GM21367 (cell line): ENCODE results near the gene HMCN1.
"Not testable (repeated sequence)": the region's sequence is repeated elsewhere in the genome, so short reads cannot be mapped to it uniquely, and the experiment has no call there.

Source experiments
- ATAC-seq: cut with Tn5 transposase; IDR thresholded peaks from one replicate; pipeline ENCODE4 v1.9.1; 2021; ENCODE audit not compliant: unreplicated experiment

The HMCN1 gene

GRCh38 chr1:186183970-186184628 lies 449.9 kb downstream of the HMCN1 start:
- peak; percentile 45 for ATAC-seq

GRCh38 chr1:186186251-186186650 lies 452.1 kb downstream of the HMCN1 start:
- ATAC-seq, result not testable (repeated sequence)

GRCh38 chr1:186187601-186188000 lies 453.4 kb downstream of the HMCN1 start:
- peak; percentile 32 for ATAC-seq

GRCh38 chr1:186188004-186188539 lies 453.9 kb downstream of the HMCN1 start:
- ATAC-seq, result peak; percentile 24

GRCh38 chr1:186188736-186189135 lies 454.5 kb downstream of the HMCN1 start:
- ATAC-seq, result no peak

- no peak for ATAC-seq
Measured at GRCh38 chr1:186189156-186189555, 455.0 kb downstream of the HMCN1 start.

- ATAC-seq, result no peak
Measured at GRCh38 chr1:186191511-186191910, 457.3 kb downstream of the HMCN1 start.

GRCh38 chr1:186193224-186193623 lies 459.0 kb downstream of the HMCN1 start:
- no peak for ATAC-seq

- peak; percentile 94 for ATAC-seq
Measured at GRCh38 chr1:186194107-186194756, 460.0 kb downstream of the HMCN1 start.

- no peak for ATAC-seq
Measured at GRCh38 chr1:186195377-186195931, 461.3 kb downstream of the HMCN1 start.

- ATAC-seq, result no peak
Measured at GRCh38 chr1:186202271-186202764, 468.1 kb downstream of the HMCN1 start.

- ATAC-seq, result no peak
Measured at GRCh38 chr1:186202776-186203175, 468.6 kb downstream of the HMCN1 start.

GRCh38 chr1:186206048-186206570 lies 471.9 kb downstream of the HMCN1 start:
- ATAC-seq, result no peak

GRCh38 chr1:186207391-186208085 lies 473.3 kb downstream of the HMCN1 start:
- ATAC-seq, result no peak

- no peak for ATAC-seq
Measured at GRCh38 chr1:186208405-186209129, 474.4 kb downstream of the HMCN1 start.

GRCh38 chr1:186210258-186210657 lies 476.1 kb downstream of the HMCN1 start:
- ATAC-seq, result no peak

GRCh38 chr1:186211583-186211982 lies 477.4 kb downstream of the HMCN1 start:
- ATAC-seq, result not testable (repeated sequence)

- ATAC-seq, result peak; percentile 83
Measured at GRCh38 chr1:186212568-186213224, 478.5 kb downstream of the HMCN1 start.

- ATAC-seq, result no peak
Measured at GRCh38 chr1:186213225-186213607, 479.0 kb downstream of the HMCN1 start.

- ATAC-seq, result no peak
Measured at GRCh38 chr1:186214791-186215190, 480.6 kb downstream of the HMCN1 start.
